GM19193 (cell line): ENCODE data around the gene SPEF1.

Experiments
- POLR2A ChIP-seq: IDR thresholded peaks from 4 replicates; pipeline ENCODE4 v1.6.1; 2011; ENCODE audit not compliant: insufficient read depth, insufficient read length; ENCODE audit errors: extremely low read depth

SPEF1 gene, protein sequence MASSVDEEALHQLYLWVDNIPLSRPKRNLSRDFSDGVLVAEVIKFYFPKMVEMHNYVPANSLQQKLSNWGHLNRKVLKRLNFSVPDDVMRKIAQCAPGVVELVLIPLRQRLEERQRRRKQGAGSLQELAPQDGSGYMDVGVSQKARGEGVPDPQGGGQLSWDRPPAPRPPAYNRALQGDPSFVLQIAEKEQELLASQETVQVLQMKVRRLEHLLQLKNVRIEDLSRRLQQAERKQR

GRCh38 chr20:3781153-3781910, at the start of gene SPEF1:
Gene SPEF1, minus strand, starts transcription at chr20:3781448. Its CDS starts 161 bp downstream, at chr20:3781287.
- TF ChIP-seq POLR2A = peak; percentile 13

GRCh38 chr20:3828798-3829197, 47.5 kb upstream of the SPEF1 start:
- no peak for TF ChIP-seq POLR2A

GRCh38 chr20:3826420-3826819, 45.2 kb upstream of the SPEF1 start:
- TF ChIP-seq POLR2A = no peak

- no peak for TF ChIP-seq POLR2A
Measured at GRCh38 chr20:3825526-3825925, 44.3 kb upstream of the SPEF1 start.

DNA sequence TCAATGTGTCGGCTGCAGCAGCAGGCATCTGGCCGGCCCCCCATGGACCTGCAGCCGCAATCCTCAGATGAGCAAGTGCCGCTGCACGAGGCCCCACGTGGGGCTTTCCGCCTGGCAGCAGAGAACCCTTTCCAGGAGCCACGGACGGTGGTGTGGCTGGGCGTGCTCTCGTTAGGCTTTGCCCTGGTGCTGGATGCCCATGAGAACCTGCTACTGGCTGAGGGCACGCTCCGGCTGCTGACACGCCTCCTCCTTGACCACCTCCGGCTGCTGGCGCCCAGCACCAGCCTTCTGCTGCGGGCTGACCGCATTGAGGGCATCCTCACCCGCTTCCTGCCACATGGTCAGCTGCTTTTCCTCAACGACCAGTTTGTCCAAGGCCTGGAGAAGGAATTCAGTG, 42.6 kb upstream of the SPEF1 start:
- TF ChIP-seq POLR2A = no peak

DNA sequence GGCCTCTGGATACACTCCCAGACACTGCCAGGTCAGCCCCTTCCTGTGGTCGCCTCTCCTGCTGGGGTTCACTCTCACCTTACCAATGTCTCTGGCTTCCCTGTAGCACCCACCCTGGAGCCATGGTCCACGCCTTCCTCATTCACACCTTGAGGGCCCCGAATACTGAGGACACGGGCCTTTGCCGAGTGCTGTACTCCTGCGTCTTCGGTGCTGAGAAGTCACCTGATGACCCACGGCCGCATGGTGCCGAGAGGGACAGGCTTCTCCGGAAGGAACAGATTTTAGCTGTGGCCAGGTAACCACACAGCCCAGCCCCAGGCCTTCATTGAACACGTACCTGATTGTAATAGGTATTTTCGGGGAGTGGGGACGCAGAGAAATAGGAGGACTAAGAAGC, 40.7 kb upstream of the SPEF1 start:
- TF ChIP-seq POLR2A = no peak

DNA sequence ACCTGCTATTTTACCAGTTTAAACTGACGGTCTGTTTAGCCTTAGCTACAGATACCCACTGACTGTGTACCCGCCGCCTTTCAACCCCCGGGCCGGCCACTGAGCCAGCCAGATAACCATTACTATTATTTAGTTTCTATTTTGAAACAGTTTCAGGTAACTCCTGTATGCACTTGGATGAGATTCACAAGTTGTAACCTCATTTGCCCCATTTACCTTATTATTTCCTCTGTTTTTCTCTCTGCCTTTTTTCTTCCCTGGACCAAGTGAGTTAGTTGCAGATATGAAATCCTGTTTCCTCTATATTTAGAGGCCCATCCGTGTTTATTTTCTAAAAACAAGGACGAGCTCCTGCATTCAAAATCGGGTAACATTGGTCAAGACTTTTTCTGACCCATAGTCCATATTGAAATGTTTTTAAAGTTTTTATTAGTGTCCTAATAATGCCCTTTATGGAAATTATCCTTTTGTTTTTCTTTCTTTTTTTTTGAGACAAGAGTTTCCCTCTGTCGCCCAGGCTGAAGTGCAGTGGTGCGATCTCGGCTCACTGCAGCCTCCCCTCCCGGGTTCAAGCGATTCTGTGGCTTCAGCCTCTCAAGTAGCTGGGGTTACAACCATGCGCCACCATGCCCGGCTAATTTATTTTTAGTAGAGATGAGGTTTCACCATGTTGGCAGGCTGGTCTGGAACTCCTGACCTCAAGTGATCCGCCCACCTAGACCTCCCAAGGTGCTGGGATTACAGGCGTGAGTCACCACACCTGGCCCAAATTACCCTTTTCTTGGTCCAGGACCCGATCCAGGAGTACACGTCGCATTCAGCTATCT, 39.9 kb upstream of the SPEF1 start:
- TF ChIP-seq POLR2A = no peak

DNA sequence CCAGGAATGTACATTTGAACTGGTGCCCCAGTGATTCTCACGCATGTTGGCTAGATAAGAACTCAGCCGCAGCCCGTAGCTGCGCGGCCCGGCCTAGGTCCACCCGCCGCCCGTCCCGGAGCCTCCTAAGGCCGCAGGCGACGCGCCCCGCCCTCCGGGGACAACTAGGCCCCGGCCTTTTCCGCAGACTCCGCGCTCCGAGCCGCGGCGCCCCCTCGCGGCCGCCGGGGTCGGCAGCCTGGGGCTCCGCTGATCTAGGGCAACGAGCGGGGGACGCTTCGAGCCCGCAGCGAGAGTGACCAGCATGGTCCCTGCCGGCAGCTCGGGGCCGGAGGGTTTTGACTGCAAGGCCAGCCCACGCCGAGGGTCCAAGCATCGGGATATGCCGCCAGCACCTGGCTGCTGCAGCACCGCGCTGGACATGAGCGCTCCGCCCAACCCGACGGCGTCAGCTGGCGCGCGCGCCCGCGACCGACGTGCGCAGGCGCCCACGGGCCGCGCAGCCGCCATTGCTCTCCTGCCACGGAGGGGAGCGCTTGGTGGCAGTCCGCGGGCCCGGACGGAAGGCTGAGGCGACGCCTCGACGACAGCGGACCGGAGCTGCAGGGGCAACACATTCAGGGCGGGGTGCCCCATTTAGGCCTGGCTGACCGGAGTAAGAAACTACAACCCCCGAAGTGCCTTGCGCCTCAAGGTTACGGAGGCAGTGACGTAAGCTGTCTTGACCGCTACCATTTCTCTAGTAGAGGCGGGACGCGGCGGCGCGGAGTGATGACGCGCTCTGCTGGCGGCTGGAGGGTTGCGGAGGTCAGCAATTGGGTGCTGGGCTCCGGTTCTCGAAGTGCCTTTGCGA, 39.0 kb upstream of the SPEF1 start, which contains the start of gene AP5S1:
TSS of gene AP5S1 (plus strand) at position 500 of the 853 bp plus-strand sequence. CDS start 1,571 bp downstream, outside the sequence.
- peak; percentile 97 for TF ChIP-seq POLR2A

- no peak for TF ChIP-seq POLR2A
Measured at GRCh38 chr20:3819411-3820047, 38.3 kb upstream of the SPEF1 start.

GRCh38 chr20:3818155-3819151, 37.2 kb upstream of the SPEF1 start:
- TF ChIP-seq POLR2A = no peak

GRCh38 chr20:3815703-3816315, 34.6 kb upstream of the SPEF1 start:
- TF ChIP-seq POLR2A = no peak

- TF ChIP-seq POLR2A = no peak
Measured at GRCh38 chr20:3814928-3815495, 33.8 kb upstream of the SPEF1 start.

- TF ChIP-seq POLR2A = no peak
Measured at GRCh38 chr20:3813848-3814581, 32.8 kb upstream of the SPEF1 start.
